ENCODE results near the gene PTK6.

The PTK6 gene

GRCh38 chr20:63508072-63508768, 29.0 kb downstream of the PTK6 start:
- DNase-seq (ENCODE audit: low read depth in 2 of 2) = no peak

GRCh38 chr20:63507083-63507743, 30.0 kb downstream of the PTK6 start:
- no peak for DNase-seq (ENCODE audit: low read depth in 2 of 2)

GRCh38 chr20:63505723-63506122, 31.5 kb downstream of the PTK6 start:
- DNase-seq (ENCODE audit: low read depth in 2 of 2) = no peak

GRCh38 chr20:63505281-63505680, 31.9 kb downstream of the PTK6 start:
- no peak for DNase-seq (ENCODE audit: low read depth in 2 of 2)

- no peak for DNase-seq (ENCODE audit: low read depth in 2 of 2)
These were observed 32.5 kb downstream of the PTK6 start for GRCh38 chr20:63504642-63505041.

- DNase-seq (ENCODE audit: low read depth in 2 of 2) = no peak
These were observed 33.7 kb downstream of the PTK6 start for GRCh38 chr20:63503524-63503923.

- no peak for DNase-seq (ENCODE audit: low read depth in 2 of 2)
These were observed 34.5 kb downstream of the PTK6 start for GRCh38 chr20:63502671-63503172.

- DNase-seq (ENCODE audit: low read depth in 2 of 2) = no peak
These were observed 35.1 kb downstream of the PTK6 start for GRCh38 chr20:63501818-63502670.

GRCh38 chr20:63500902-63501817, 36.0 kb downstream of the PTK6 start:
- no peak for DNase-seq (ENCODE audit: low read depth in 2 of 2)

- DNase-seq (ENCODE audit: low read depth in 2 of 2) = no peak
These were observed 36.9 kb downstream of the PTK6 start for GRCh38 chr20:63500151-63500901.

GRCh38 chr20:63499338-63499969, 37.7 kb downstream of the PTK6 start:
- DNase-seq (ENCODE audit: low read depth in 2 of 2) = no peak

- no peak for DNase-seq (ENCODE audit: low read depth in 2 of 2)
These were observed 38.2 kb downstream of the PTK6 start, which contains the start of gene EEF1A2 for GRCh38 chr20:63498960-63499337. Gene EEF1A2 (minus strand): TSS chr20:63499083. CDS start chr20:63497763, 1,320 bp downstream.

- no peak for DNase-seq (ENCODE audit: low read depth in 2 of 2)
These were observed 38.9 kb downstream of the PTK6 start for GRCh38 chr20:63497946-63498935.

GRCh38 chr20:63497138-63497945, 39.8 kb downstream of the PTK6 start:
- no peak for DNase-seq (ENCODE audit: low read depth in 2 of 2)

GRCh38 chr20:63496596-63497120, 40.5 kb downstream of the PTK6 start:
- no peak for DNase-seq (ENCODE audit: low read depth in 2 of 2)

- no peak for DNase-seq (ENCODE audit: low read depth in 2 of 2)
These were observed 41.2 kb downstream of the PTK6 start for GRCh38 chr20:63495741-63496595.
